ENCODE results near the gene ORM1.

GRCh38 chr9:114361542-114361941 lies 38.6 kb downstream of the ORM1 start:
- TF ChIP-seq CTCF (IDR thresholded peaks at IDR 0.05) (no peak), POLR2A (IDR thresholded peaks at IDR 0.05) (no peak)
